Testis (tissue), 2 donors: Measurements from ENCODE around the gene VAV2.

ENCODE experiments used
- POLR2A ChIP-seq: fragments of 450-650 bp; IDR thresholded peaks from one replicate; pipeline ENCODE4 v1.6.1; 2017; ENCODE audit warnings: antibody characterized with exemption, mild to moderate bottlenecking, moderate library complexity
- TF ChIP-seq, protein P1 (sequence below), 3 experiments: fragments of 450-650 bp in 2 of 3; fragments of 200-600 bp in 1 of 3; sonication (generic) in 1 of 3; IDR thresholded peaks; one replicate each; pipeline ENCODE4 v1.5.1; 2016 to 2019; ENCODE audit warnings: antibody characterized with exemption in 3 of 3, mild to moderate bottlenecking in 2 of 3, moderate library complexity in 1 of 3

DNA sequence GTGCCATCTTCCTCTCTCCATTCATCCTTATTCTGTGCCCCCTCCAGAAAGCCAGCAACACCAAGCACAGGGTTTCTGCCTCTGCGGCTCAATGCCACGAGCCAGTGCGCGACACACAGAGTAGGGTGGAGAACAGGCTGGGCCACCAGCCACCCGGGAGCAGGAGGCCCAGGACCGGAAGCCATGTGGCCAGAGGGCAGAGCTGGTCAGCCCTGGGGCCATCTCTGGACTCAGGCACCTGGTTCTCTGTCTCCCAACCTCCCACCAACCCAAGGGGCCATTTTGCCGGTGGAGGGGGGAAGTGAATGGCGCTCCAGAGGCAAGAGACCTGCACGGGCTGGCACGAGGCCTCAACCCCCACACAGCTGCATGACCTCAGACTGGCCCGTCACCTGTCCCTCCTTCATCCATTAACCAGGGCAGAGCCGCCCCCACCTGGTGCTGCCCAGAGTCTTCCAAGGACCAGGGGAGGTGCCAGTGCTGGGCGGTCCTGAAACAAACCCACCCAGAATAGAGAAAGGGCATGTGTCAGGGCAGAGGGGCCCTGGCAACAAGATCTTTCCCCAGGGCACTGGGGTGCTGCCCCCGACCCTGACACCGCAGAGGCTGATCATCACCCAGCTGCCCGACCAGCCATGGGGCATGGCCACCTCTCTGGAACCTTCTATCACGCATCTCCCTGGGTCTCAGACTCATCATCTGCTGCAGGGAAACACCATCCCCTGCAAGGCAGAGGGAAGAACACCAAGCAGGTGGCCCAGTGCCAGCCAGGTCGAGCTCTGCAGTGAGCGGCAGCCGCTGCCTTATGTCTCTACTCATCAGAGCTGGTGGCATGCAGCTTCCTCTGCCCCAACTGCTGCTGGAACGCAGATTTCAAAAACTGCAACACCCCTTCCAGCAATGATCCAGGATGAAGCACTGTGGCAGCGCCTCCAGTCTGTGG is 11.9 kb downstream of the VAV2 start:
- TF ChIP-seq, protein P1, sequence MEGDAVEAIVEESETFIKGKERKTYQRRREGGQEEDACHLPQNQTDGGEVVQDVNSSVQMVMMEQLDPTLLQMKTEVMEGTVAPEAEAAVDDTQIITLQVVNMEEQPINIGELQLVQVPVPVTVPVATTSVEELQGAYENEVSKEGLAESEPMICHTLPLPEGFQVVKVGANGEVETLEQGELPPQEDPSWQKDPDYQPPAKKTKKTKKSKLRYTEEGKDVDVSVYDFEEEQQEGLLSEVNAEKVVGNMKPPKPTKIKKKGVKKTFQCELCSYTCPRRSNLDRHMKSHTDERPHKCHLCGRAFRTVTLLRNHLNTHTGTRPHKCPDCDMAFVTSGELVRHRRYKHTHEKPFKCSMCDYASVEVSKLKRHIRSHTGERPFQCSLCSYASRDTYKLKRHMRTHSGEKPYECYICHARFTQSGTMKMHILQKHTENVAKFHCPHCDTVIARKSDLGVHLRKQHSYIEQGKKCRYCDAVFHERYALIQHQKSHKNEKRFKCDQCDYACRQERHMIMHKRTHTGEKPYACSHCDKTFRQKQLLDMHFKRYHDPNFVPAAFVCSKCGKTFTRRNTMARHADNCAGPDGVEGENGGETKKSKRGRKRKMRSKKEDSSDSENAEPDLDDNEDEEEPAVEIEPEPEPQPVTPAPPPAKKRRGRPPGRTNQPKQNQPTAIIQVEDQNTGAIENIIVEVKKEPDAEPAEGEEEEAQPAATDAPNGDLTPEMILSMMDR (IDR thresholded peaks at IDR 0.05) = no peak
- no peak for TF ChIP-seq POLR2A
